ENCODE measurements around the gene GAS7.

GRCh38 chr17:9900784-9901183, 297.6 kb downstream of the GAS7 start:
- TF ChIP-seq CTCF (IDR thresholded peaks at IDR 0.05) = no peak
- TF ChIP-seq POLR2A (IDR thresholded peaks at IDR 0.05) = no peak
